Right atrium auricular region (tissue), 2 donors: ENCODE results near the gene ACSM2A. TPM values are rescaled to one million over a fixed set of nuclear protein-coding genes. Genes with fewer than 3 reads are reported as not detected.
"Not testable (repeated sequence)": the region's sequence is repeated elsewhere in the genome, so short reads cannot be mapped to it uniquely, and the experiment has no call there.

Experiments
- DNase-seq: peaks from one replicate; pipeline ENCODE4 v3.0.0-alpha.2; 2019; ENCODE audit warnings: low spot score
- H3K27ac ChIP-seq, 2 donors: fragments of 200-600 bp; sonication (generic); 1 replicate in 1 of 2; 2 replicates in 1 of 2; pipeline ENCODE4 v1.5.1; 2016 to 2019
- H3K27me3 ChIP-seq, 2 donors: fragments of 200-600 bp; sonication (generic); one replicate each; pipeline versions ENCODE4 v1.5.1 to v1.6.0; 2017 to 2019
- H3K36me3 ChIP-seq: fragments of 200-600 bp; sonication (generic); one replicate; pipeline ENCODE4 v1.5.1; 2016
- H3K4me1 ChIP-seq, 2 donors: fragments of 200-600 bp; sonication (generic); one replicate each; pipeline versions ENCODE4 v1.5.1 to v1.6.0; 2017 to 2019
- H3K4me3 ChIP-seq, 2 donors: fragments of 200-600 bp; sonication (generic); 1 replicate in 1 of 2; 2 replicates in 1 of 2; pipeline ENCODE4 v1.5.1; 2017 to 2019; ENCODE audit warnings: mild to moderate bottlenecking in 1 of 2, moderate library complexity in 1 of 2
- H3K9me3 ChIP-seq, 2 donors: fragments of 200-600 bp; sonication (generic); one replicate each; pipeline ENCODE4 v1.5.1; 2019
- total RNA-seq, 2 donors: library from RNA; depleted of rRNA; stranded (reverse); fragments of >200 nt; gene quantifications; one replicate each; pipeline ENCODE4 v1.1.0, GENCODE V29; 2016
- TF ChIP-seq, protein P1 (sequence below), 2 donors: fragments of 200-600 bp; sonication (generic); IDR thresholded peaks; one replicate each; pipeline ENCODE4 v1.5.1; 2019; ENCODE audit warnings: antibody characterized with exemption in 2 of 2

The ACSM2A gene
- not detected for total RNA-seq

DNA sequence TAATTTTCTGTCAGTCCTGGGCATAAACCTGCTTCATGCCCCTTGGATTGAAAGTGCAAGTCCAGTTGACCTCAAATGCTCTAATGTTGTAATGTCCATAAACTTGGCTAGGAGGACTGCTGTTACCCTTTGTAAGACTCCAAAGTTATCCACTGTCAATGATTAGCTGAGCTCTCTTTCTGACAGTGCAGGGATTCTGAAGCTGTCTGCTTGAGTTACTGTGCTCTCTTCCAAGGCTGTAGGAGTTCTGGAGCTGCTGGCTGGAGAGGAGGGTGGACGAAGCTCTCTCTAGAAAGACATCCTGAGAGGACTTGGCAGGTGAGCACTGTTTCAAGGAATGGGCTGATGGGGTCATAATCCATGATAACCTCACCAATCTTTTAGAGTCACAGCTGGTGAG, at the start of gene ACSM2A:
Gene ACSM2A (plus strand): TSS at position 158 of the 400 bp plus-strand sequence. CDS start 8,594 bp downstream, outside the sequence.
- not testable (repeated sequence) for H3K27me3 ChIP-seq, H3K27ac ChIP-seq, H3K9me3 ChIP-seq, DNase-seq, H3K4me1 ChIP-seq, H3K4me3 ChIP-seq, H3K36me3 ChIP-seq

DNA sequence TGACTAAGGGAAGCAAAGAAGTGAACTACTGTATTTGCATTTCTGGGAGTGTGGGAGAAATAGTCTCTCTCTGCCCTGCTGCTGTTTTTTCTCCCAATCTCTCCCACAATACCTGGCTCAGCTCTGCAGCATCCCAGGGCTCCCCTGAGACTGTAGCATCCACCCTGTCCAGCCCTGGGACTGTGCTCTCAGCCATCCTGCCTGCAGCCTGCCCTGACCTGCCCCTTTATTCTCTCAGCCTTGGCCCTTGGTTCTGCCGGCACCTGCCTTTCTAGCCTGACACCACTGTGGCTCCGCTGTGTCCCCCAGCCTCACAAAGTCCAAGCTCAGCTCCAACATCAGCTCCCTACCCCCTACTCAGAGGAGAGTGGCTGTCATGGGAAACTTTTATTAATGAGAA, 48.7 kb upstream of the ACSM2A start:
- TF ChIP-seq, protein P1, sequence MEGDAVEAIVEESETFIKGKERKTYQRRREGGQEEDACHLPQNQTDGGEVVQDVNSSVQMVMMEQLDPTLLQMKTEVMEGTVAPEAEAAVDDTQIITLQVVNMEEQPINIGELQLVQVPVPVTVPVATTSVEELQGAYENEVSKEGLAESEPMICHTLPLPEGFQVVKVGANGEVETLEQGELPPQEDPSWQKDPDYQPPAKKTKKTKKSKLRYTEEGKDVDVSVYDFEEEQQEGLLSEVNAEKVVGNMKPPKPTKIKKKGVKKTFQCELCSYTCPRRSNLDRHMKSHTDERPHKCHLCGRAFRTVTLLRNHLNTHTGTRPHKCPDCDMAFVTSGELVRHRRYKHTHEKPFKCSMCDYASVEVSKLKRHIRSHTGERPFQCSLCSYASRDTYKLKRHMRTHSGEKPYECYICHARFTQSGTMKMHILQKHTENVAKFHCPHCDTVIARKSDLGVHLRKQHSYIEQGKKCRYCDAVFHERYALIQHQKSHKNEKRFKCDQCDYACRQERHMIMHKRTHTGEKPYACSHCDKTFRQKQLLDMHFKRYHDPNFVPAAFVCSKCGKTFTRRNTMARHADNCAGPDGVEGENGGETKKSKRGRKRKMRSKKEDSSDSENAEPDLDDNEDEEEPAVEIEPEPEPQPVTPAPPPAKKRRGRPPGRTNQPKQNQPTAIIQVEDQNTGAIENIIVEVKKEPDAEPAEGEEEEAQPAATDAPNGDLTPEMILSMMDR (IDR thresholded peaks at IDR 0.05), result no peak
- H3K27me3 ChIP-seq, result no peaks in the 10 kb centered on the region
- no peak for DNase-seq
- H3K27ac ChIP-seq, result no peak overlapping the region
- no peaks in the 10 kb centered on the region for H3K9me3 ChIP-seq
- H3K36me3 ChIP-seq, result no peaks in the 10 kb centered on the region
- H3K4me3 ChIP-seq, result no peak overlapping the region
- H3K4me1 ChIP-seq, result no peaks in the 10 kb centered on the region

DNA sequence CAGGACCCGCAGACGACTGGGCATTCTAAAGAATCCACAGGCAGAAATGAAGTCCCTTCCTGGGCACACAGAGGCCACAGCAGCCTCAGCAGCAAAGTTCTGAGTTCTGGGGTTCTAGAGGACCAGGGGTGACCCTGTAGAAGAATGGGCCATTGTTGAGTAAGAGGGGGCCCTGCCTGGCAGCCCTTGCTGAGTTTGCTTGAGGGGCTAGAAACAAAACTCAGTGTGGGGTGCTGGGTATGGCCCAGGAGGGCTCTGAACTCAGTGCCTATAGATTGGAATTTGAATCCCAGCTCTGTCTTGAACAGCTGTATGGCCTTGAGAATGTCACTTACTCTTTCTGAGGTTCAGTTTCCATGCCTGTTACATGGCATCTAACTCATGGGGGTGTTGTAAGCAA, 46.7 kb upstream of the ACSM2A start, which contains the start of gene PDILT:
Gene PDILT (minus strand): TSS at position 101 of the 400 bp plus-strand sequence. CDS start 5,437 bp downstream, outside the sequence.
- no peaks in the 10 kb centered on the region for H3K36me3 ChIP-seq
- H3K4me1 ChIP-seq, result no peaks in the 10 kb centered on the region
- H3K27me3 ChIP-seq, result no peaks in the 10 kb centered on the region
- no peaks in the 10 kb centered on the region for H3K9me3 ChIP-seq
- no peak within 1 kb of the TSS for H3K4me3 ChIP-seq
- DNase-seq, result no peak
- no peak within 1 kb of the TSS for H3K27ac ChIP-seq
- TF ChIP-seq, protein P1 (IDR thresholded peaks at IDR 0.05), result no peak

DNA sequence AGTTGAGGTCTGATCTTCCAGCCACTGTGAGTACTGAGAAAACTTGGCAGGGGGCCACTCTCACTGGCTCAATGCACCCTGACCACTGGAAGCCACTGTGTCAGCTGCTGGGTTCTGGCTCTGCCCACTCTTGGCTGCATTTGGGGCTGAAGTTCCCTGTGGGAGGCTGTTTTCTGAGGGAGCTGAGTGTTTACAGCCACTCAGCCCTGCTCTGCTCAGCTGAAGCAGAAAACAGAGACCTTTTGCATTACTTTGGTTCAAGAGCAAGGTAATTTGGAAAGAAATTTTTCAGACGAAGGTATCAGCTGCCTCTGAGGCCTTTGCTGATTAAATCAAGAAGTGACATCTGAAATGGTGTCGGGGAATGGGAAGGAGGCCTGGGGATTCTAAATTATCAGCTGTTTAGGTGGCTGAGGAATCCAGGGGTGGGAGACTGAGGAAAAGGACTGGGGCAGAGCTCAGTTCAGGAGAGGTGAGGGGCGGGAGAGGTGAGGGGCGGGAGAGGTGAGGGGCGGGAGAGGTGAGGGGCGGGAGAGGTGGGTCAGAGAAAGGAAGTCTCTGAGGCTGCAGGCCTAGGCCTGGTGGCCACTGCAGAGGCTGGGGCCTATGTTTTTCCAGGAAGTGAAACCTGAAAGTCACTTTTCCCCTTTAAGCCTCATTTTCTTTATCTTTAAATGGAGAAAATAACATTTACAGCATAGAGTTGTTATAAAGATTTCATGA, 41.8 kb upstream of the ACSM2A start, which contains the start of gene ACSM5:
Gene ACSM5 (plus strand): TSS at position 137 of the 723 bp plus-strand sequence. CDS start 1,951 bp downstream, outside the sequence.
- no peaks in the 10 kb centered on the region for H3K4me1 ChIP-seq
- H3K36me3 ChIP-seq, result no peaks in the 10 kb centered on the region
- no peak within 1 kb of the TSS for H3K27ac ChIP-seq
- no peak within 1 kb of the TSS for H3K4me3 ChIP-seq
- DNase-seq, result peak; percentile 73
- no peaks in the 10 kb centered on the region for H3K9me3 ChIP-seq
- H3K27me3 ChIP-seq, result no peaks in the 10 kb centered on the region
- TF ChIP-seq, protein P1 (IDR thresholded peaks at IDR 0.05), result no peak

GRCh38 chr16:20410121-20410723, 41.1 kb upstream of the ACSM2A start:
- TF ChIP-seq, protein P1 (IDR thresholded peaks at IDR 0.05), result no peak
- no peak for DNase-seq
- Histone ChIP-seq H3K4me1 (no peaks in the 10 kb centered on the region), H3K36me3 (no peaks in the 10 kb centered on the region), H3K27me3 (no peaks in the 10 kb centered on the region), H3K27ac (no peak overlapping the region), H3K4me3 (no peak overlapping the region), H3K9me3 (no peaks in the 10 kb centered on the region)

DNA sequence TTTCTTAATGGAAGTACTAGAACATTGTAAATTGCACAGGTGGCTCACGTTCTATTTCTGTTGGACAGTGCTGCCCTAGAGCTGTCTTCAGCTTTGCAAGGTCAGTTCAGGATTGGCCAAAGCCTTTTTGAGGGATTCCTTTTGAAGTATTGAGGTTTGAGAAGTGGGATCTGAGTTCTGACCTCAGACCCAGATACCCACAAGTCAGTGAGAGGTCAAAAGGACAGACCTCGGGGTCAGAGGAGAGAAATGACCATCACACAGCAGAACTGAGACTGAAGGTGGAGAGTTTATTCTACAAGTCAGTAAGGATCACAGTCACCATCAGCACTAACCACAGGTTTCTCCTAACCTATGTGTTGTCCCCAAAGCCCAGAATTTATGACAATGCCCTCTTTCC, 40.3 kb upstream of the ACSM2A start:
- H3K27me3 ChIP-seq, result no peaks in the 10 kb centered on the region
- H3K36me3 ChIP-seq, result no peaks in the 10 kb centered on the region
- no peak overlapping the region for H3K4me3 ChIP-seq
- no peaks in the 10 kb centered on the region for H3K4me1 ChIP-seq
- no peaks in the 10 kb centered on the region for H3K9me3 ChIP-seq
- no peak overlapping the region for H3K27ac ChIP-seq
- DNase-seq, result no peak
- TF ChIP-seq, protein P1 (IDR thresholded peaks at IDR 0.05), result no peak
